Type B pancreatic cell (in vitro differentiated cells): ENCODE results near the gene WIPF3. TPM values are rescaled to one million over a fixed set of nuclear protein-coding genes. Genes with fewer than 3 reads are reported as not detected.
A peak's percentile ranks its signal among the peaks of the same experiment; 100 is the strongest.

Experiments used
- DNase-seq: peaks from one replicate; pipeline ENCODE4 v3.0.0; 2021; ENCODE audit warnings: mixed read lengths; ENCODE audit not compliant: unreplicated experiment; ENCODE audit errors: extremely low spot score
- H3K27ac Mint-ChIP-seq: 2 replicates; pipeline ENCODE4 v1.8.0; 2021; ENCODE audit warnings: mild to moderate bottlenecking, mixed read lengths
- H3K27me3 Mint-ChIP-seq: 2 replicates; pipeline ENCODE4 v1.8.0; 2021; ENCODE audit warnings: mixed read lengths
- H3K36me3 Mint-ChIP-seq: 2 replicates; pipeline ENCODE4 v1.8.0; 2021; ENCODE audit warnings: mixed read lengths
- H3K4me1 Mint-ChIP-seq: one replicate; pipeline ENCODE4 v1.8.0; 2021; ENCODE audit warnings: mixed read lengths; ENCODE audit not compliant: unreplicated experiment
- H3K4me3 Mint-ChIP-seq: 2 replicates; pipeline ENCODE4 v1.8.0; 2021; ENCODE audit warnings: mild to moderate bottlenecking, mixed read lengths
- H3K9me3 Mint-ChIP-seq: 2 replicates; pipeline ENCODE4 v1.8.0; 2021; ENCODE audit warnings: mixed read lengths
- CTCF ChIP-seq: fragments of 200-600 bp; sonication (generic); conservative IDR thresholded peaks from 2 replicates; pipeline ENCODE4 v1.5.0; 2021; ENCODE audit warnings: antibody characterized with exemption, mild to moderate bottlenecking
- total RNA-seq: library from RNA; stranded (reverse); gene quantifications from 2 replicates; pipeline ENCODE4 v1.2.1, GENCODE V29; 2021; ENCODE audit warnings: low replicate concordance

WIPF3 gene
- total RNA-seq, 1 donor from 2014 or later, result 1.7 TPM

GRCh38 chr7:29884399-29885272 is 78.3 kb downstream of the WIPF3 start:
- Mint-ChIP-seq H3K36me3 (no peaks in the 10 kb centered on the region), H3K4me1 (peaks cover 14% of the 10 kb centered on the region), H3K27ac (no peak overlapping the region), H3K9me3 (no peaks in the 10 kb centered on the region), H3K27me3 (peaks cover 10% of the 10 kb centered on the region), H3K4me3 (peak overlapping the region; percentile 72)
- peak; percentile 72 for DNase-seq
- peak; percentile 45 for TF ChIP-seq CTCF

GRCh38 chr7:29885626-29886025 is 79.3 kb downstream of the WIPF3 start:
- no peaks in the 10 kb centered on the region for H3K9me3 Mint-ChIP-seq
- H3K36me3 Mint-ChIP-seq, result no peaks in the 10 kb centered on the region
- H3K4me1 Mint-ChIP-seq, result peaks cover 14% of the 10 kb centered on the region
- H3K4me3 Mint-ChIP-seq, result no peak overlapping the region
- peaks cover 10% of the 10 kb centered on the region for H3K27me3 Mint-ChIP-seq
- H3K27ac Mint-ChIP-seq, result no peak overlapping the region
- TF ChIP-seq CTCF, result no peak
- DNase-seq, result peak; percentile 11

- H3K36me3 Mint-ChIP-seq, result no peaks in the 10 kb centered on the region
- H3K27ac Mint-ChIP-seq, result no peak overlapping the region
- no peaks in the 10 kb centered on the region for H3K9me3 Mint-ChIP-seq
- DNase-seq, result no peak
- no peak for TF ChIP-seq CTCF
- H3K27me3 Mint-ChIP-seq, result peaks cover 10% of the 10 kb centered on the region
- no peak overlapping the region for H3K4me3 Mint-ChIP-seq
- H3K4me1 Mint-ChIP-seq, result peaks cover 11% of the 10 kb centered on the region
These were observed 80.5 kb downstream of the WIPF3 start for GRCh38 chr7:29886827-29887226.

- H3K27ac Mint-ChIP-seq, result no peak overlapping the region
- no peak for DNase-seq
- peaks cover 9% of the 10 kb centered on the region for H3K4me1 Mint-ChIP-seq
- peaks cover 10% of the 10 kb centered on the region for H3K27me3 Mint-ChIP-seq
- H3K36me3 Mint-ChIP-seq, result no peaks in the 10 kb centered on the region
- H3K4me3 Mint-ChIP-seq, result no peak overlapping the region
- no peak for TF ChIP-seq CTCF
- H3K9me3 Mint-ChIP-seq, result no peaks in the 10 kb centered on the region
These were observed 81.7 kb downstream of the WIPF3 start for GRCh38 chr7:29888006-29888405.

GRCh38 chr7:29889288-29889687 is 83.0 kb downstream of the WIPF3 start:
- TF ChIP-seq CTCF, result no peak
- Mint-ChIP-seq H3K4me1 (peaks cover 9% of the 10 kb centered on the region), H3K4me3 (no peak overlapping the region), H3K27me3 (peaks cover 7% of the 10 kb centered on the region), H3K9me3 (no peaks in the 10 kb centered on the region), H3K27ac (no peak overlapping the region), H3K36me3 (no peaks in the 10 kb centered on the region)
- no peak for DNase-seq
